Keratinocyte (primary cell): Measurements from ENCODE around the gene CAPN1.

Experiments
- EZH2 ChIP-seq: IDR thresholded peaks from one replicate; pipeline ENCODE4 v1.6.1; 2012; ENCODE audit warnings: inconsistent platforms, mild to moderate bottlenecking, low read length, moderate library complexity
- TF ChIP-seq, protein P1 (sequence below), 3 experiments: IDR thresholded peaks in 1 of 3; conservative IDR thresholded peaks in 1 of 3; optimal IDR thresholded peaks in 1 of 3; 2 replicates in 2 of 3; 3 replicates in 1 of 3; pipeline versions ENCODE3 to v1.5.1; 2011; ENCODE audit warnings: low read length in 3 of 3, mild to moderate bottlenecking in 3 of 3, moderate library complexity in 2 of 3, control low read depth in 1 of 3, inconsistent platforms in 1 of 3; ENCODE audit not compliant: insufficient read depth in 2 of 3; ENCODE audit errors: extremely low read depth in 1 of 3

GRCh38 chr11:65206901-65207300 is 25.2 kb downstream of the CAPN1 start:
- TF ChIP-seq, protein P1, sequence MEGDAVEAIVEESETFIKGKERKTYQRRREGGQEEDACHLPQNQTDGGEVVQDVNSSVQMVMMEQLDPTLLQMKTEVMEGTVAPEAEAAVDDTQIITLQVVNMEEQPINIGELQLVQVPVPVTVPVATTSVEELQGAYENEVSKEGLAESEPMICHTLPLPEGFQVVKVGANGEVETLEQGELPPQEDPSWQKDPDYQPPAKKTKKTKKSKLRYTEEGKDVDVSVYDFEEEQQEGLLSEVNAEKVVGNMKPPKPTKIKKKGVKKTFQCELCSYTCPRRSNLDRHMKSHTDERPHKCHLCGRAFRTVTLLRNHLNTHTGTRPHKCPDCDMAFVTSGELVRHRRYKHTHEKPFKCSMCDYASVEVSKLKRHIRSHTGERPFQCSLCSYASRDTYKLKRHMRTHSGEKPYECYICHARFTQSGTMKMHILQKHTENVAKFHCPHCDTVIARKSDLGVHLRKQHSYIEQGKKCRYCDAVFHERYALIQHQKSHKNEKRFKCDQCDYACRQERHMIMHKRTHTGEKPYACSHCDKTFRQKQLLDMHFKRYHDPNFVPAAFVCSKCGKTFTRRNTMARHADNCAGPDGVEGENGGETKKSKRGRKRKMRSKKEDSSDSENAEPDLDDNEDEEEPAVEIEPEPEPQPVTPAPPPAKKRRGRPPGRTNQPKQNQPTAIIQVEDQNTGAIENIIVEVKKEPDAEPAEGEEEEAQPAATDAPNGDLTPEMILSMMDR (optimal IDR thresholded peaks at IDR 0.05 in 1 of 3, IDR thresholded peaks at IDR 0.05 in 1 of 3, conservative IDR thresholded peaks at IDR 0.05 in 1 of 3; ENCODE audit: extremely low read depth in 1 of 3, insufficient read depth in 2 of 3, low read length in 3 of 3): no peak
- TF ChIP-seq EZH2: no peak
